Esophagus squamous epithelium (tissue), 4 donors: ENCODE data around the gene KNSTRN.

Experiments
- POLR2A ChIP-seq, 4 donors: fragments of 450-650 bp; IDR thresholded peaks; one replicate each; pipeline ENCODE4 v1.6.1; 2017; ENCODE audit warnings: antibody characterized with exemption in 4 of 4, mild to moderate bottlenecking in 4 of 4, moderate library complexity in 3 of 4
- TF ChIP-seq, protein P1 (sequence below), 6 experiments: fragments of 450-650 bp in 4 of 6; fragments of 200-600 bp in 2 of 6; sonication (generic) in 2 of 6; IDR thresholded peaks; one replicate each; pipeline ENCODE4 v1.5.1; 2016 to 2019; ENCODE audit warnings: antibody characterized with exemption in 6 of 6, mild to moderate bottlenecking in 4 of 6, moderate library complexity in 4 of 6

DNA sequence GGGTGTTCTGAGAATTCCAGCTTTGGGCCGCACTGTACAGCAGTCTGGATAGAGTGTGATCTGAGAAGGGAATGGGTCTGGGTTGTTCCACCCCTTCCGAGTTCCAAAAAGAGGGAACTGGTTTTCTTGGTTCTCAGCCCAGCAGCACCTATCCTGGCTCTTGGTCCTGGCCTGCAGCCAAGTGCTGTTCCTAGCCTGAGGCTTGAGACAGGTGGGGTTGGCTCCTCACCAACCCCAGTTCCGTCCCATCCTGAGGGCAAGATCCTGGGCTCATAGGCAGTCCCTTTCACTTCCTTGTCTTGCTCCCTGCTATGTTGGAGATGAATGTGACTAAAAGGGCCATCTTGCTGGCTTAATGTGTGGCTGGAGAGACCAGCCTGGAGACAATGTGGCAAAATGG is 38.3 kb downstream of the KNSTRN start:
- TF ChIP-seq, protein P1, sequence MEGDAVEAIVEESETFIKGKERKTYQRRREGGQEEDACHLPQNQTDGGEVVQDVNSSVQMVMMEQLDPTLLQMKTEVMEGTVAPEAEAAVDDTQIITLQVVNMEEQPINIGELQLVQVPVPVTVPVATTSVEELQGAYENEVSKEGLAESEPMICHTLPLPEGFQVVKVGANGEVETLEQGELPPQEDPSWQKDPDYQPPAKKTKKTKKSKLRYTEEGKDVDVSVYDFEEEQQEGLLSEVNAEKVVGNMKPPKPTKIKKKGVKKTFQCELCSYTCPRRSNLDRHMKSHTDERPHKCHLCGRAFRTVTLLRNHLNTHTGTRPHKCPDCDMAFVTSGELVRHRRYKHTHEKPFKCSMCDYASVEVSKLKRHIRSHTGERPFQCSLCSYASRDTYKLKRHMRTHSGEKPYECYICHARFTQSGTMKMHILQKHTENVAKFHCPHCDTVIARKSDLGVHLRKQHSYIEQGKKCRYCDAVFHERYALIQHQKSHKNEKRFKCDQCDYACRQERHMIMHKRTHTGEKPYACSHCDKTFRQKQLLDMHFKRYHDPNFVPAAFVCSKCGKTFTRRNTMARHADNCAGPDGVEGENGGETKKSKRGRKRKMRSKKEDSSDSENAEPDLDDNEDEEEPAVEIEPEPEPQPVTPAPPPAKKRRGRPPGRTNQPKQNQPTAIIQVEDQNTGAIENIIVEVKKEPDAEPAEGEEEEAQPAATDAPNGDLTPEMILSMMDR (IDR thresholded peaks at IDR 0.05), result no peak
- no peak for TF ChIP-seq POLR2A (IDR thresholded peaks at IDR 0.05)
